Chondrocyte (in vitro differentiated cells): Measurements from ENCODE around the gene SETD7. TPM values are rescaled to one million over a fixed set of nuclear protein-coding genes. Genes with fewer than 3 reads are reported as not detected.

Experiments used
- DNase-seq: peaks from one replicate; pipeline ENCODE4 v3.0.0; 2021; ENCODE audit warnings: mixed read lengths, low spot score
- H3K27ac Mint-ChIP-seq: one replicate; pipeline ENCODE4 v1.8.0; 2021; ENCODE audit warnings: mild to moderate bottlenecking, moderate library complexity, mixed read lengths; ENCODE audit not compliant: unreplicated experiment
- H3K27me3 Mint-ChIP-seq: 2 replicates; pipeline ENCODE4 v1.8.0; 2021; ENCODE audit warnings: low read depth, mixed read lengths
- H3K36me3 Mint-ChIP-seq: 2 replicates; pipeline ENCODE4 v1.8.0; 2021; ENCODE audit warnings: low read depth, mixed read lengths
- H3K4me1 Mint-ChIP-seq: 2 replicates; pipeline ENCODE4 v1.8.0; 2021; ENCODE audit warnings: low read depth, mild to moderate bottlenecking, mixed read lengths
- H3K4me3 Mint-ChIP-seq: one replicate; pipeline ENCODE4 v1.8.0; 2021; ENCODE audit warnings: mild to moderate bottlenecking, moderate library complexity, mixed read lengths; ENCODE audit not compliant: unreplicated experiment
- H3K9me3 Mint-ChIP-seq: 2 replicates; pipeline ENCODE4 v1.8.0; 2021; ENCODE audit warnings: low read depth, mixed read lengths
- total RNA-seq: library from RNA; stranded (reverse); gene quantifications from 3 replicates; pipeline ENCODE4 v1.2.1, GENCODE V29; 2021
- TF ChIP-seq, protein P1 (sequence below): fragments of 200-600 bp; sonication (generic); IDR thresholded peaks from 2 replicates; pipeline ENCODE4 v1.5.0; 2021; ENCODE audit warnings: antibody characterized with exemption, mild to moderate bottlenecking, moderate library complexity

The SETD7 gene
- total RNA-seq, 1 donor from 2014 or later: 56.3 TPM

DNA sequence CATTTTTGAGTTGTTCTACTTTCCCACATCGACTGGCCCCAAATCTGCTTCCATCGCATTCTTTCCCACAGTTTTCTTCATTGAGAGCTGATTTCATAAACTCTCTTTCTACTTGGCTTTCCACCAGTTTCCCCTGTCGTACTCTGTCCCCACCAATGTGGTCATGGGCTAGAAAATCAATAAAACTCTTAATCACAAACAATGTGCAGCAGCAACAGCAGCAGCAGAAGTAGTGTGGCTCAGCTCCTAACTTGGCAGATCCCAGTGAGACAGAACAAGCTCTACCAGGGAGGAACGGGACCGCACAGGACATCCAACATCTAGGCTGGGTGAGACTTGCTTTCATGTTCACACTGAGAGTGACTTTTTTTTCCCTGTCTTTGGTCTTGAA lies 3.1 kb upstream of the SETD7 start:
- Mint-ChIP-seq H3K27ac (no peak overlapping the region), H3K4me1 (peaks cover 26% of the 10 kb centered on the region), H3K27me3 (no peaks in the 10 kb centered on the region), H3K4me3 (no peak overlapping the region), H3K9me3 (no peaks in the 10 kb centered on the region), H3K36me3 (no peaks in the 10 kb centered on the region)
- no peak for DNase-seq
- TF ChIP-seq, protein P1, sequence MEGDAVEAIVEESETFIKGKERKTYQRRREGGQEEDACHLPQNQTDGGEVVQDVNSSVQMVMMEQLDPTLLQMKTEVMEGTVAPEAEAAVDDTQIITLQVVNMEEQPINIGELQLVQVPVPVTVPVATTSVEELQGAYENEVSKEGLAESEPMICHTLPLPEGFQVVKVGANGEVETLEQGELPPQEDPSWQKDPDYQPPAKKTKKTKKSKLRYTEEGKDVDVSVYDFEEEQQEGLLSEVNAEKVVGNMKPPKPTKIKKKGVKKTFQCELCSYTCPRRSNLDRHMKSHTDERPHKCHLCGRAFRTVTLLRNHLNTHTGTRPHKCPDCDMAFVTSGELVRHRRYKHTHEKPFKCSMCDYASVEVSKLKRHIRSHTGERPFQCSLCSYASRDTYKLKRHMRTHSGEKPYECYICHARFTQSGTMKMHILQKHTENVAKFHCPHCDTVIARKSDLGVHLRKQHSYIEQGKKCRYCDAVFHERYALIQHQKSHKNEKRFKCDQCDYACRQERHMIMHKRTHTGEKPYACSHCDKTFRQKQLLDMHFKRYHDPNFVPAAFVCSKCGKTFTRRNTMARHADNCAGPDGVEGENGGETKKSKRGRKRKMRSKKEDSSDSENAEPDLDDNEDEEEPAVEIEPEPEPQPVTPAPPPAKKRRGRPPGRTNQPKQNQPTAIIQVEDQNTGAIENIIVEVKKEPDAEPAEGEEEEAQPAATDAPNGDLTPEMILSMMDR: no peak

DNA sequence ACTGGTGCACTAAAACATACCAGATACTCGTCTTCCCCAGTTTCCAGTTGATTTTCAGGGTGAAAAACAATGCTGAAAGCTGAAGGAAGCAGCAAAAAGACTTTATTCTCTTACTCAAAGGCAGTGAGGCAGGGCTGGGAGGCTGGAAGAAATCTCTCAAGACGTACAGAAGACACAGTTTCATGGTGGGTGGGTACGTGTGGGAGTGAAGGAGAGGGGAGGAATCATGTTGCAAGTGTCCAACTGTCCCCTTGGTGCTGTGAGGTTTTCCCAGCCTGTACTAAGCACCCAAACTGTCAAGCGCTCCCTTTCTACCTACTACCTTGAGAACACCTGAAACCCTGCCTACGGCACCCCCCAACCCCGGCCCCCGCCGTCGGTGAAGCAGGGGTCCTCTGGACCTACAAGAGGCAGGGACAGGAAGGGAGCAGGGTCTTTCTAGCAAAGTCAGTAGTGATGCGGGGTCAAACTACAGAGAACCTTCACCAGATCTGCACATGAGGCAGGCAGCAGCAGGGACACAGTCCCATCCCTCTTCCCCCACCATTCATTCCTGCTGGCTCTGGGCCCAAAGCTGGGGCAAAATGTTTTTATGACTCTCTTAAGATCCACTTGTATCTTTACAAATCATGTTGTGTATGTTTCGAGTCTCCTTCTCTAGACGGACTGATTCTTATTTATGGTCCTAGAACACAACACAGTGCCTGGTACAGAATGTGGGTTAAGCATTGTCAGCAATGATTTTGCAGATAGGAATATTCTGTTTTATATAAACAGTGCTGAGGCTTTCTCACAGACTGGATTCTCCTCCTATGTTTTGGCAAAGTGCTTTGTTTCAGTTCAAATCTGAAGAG lies 2.4 kb upstream of the SETD7 start:
- no peaks in the 10 kb centered on the region for H3K36me3 Mint-ChIP-seq
- no peaks in the 10 kb centered on the region for H3K27me3 Mint-ChIP-seq
- H3K9me3 Mint-ChIP-seq: no peaks in the 10 kb centered on the region
- no peak overlapping the region for H3K27ac Mint-ChIP-seq
- no peak overlapping the region for H3K4me3 Mint-ChIP-seq
- DNase-seq: no peak
- H3K4me1 Mint-ChIP-seq: peaks cover 27% of the 10 kb centered on the region
- TF ChIP-seq, protein P1: no peak

- H3K36me3 Mint-ChIP-seq: no peaks in the 10 kb centered on the region
- no peaks in the 10 kb centered on the region for H3K27me3 Mint-ChIP-seq
- peak overlapping the region; percentile 99 for H3K4me3 Mint-ChIP-seq
- H3K9me3 Mint-ChIP-seq: no peaks in the 10 kb centered on the region
- H3K27ac Mint-ChIP-seq: peak overlapping the region; percentile 99
- no peak for DNase-seq
- TF ChIP-seq, protein P1: no peak
- H3K4me1 Mint-ChIP-seq: peaks cover 35% of the 10 kb centered on the region
Observed at GRCh38 chr4:139557556-139558110, 1.6 kb upstream of the SETD7 start.

DNA sequence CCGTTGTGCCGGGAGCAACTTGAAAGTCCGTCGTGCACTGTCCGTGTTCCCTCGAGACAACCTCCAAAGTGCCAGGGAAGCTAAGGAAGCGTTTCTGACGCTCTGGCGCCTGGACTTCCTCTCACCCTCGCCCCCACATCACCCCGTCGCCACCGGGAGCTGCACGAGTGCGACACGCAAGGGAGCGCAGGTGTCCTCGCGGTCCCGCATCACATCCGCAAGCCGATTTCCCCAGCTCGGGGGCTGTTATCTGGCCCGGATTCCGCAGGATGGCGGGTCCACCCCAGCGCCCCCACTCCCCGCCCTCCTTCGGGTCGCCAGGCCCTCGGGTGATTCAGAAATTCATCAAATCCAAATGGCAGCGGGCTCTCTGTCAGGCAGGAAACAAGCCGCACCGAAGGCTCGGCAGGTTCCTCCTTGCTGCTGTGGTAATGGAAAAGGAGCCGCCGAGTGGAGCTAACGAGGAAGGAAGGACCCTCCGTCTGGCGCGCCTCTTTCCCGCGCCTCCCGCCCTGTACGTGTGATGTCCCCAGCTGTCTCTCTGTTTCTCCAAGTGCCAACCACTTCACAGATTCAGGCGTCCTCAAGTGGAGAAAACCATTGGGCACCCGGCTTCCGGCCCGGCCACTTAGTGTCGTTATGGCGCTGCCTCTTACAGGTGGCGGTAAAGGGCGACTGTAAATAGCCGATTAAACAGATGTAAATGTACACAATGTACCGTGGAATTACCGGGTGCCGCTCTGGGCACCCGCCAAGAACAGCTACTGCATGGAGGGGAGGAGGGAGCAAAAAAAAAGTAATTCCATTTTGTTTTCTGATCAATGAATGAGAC lies 921 bp upstream of the SETD7 start:
- TF ChIP-seq, protein P1: peak; percentile 46
- Mint-ChIP-seq H3K36me3 (no peaks in the 10 kb centered on the region), H3K9me3 (no peaks in the 10 kb centered on the region), H3K27ac (peak overlapping the region; percentile 99), H3K4me1 (peaks cover 42% of the 10 kb centered on the region), H3K27me3 (no peaks in the 10 kb centered on the region), H3K4me3 (peak overlapping the region; percentile 99)
- DNase-seq: peak; percentile 92

GRCh38 chr4:139555705-139556070 lies 331 bp downstream of the SETD7 start:
- Mint-ChIP-seq H3K4me3 (peak overlapping the region; percentile 99), H3K4me1 (peaks cover 52% of the 10 kb centered on the region), H3K27ac (peak overlapping the region; percentile 99), H3K9me3 (no peaks in the 10 kb centered on the region), H3K27me3 (no peaks in the 10 kb centered on the region), H3K36me3 (no peaks in the 10 kb centered on the region)
- TF ChIP-seq, protein P1: no peak
- DNase-seq: no peak
